HG03460 (cell line): ENCODE measurements around the gene PKD1L1.

Experiments
- ATAC-seq: cut with Tn5 transposase; IDR thresholded peaks from one replicate; pipeline ENCODE4 v1.9.1; 2021; ENCODE audit not compliant: unreplicated experiment

The PKD1L1 gene

DNA sequence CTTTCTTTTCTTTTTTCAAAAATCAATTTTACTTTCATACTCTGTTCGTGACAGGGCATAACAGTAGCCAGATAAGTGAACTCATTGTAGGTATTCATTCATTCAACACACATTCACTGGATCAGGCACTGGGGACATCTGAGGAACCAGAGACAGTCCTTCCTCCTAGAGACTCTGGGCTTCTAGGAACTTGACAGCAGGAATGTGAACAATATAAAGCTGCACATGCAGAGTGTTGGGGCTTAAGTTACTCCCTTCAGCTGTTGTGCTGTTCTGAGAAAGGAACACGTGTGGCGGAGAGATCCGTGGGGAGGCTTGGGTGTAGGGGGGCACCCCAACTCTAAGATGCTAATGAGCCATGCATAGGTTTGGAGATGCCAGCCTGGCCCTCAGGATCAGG is 120.4 kb downstream of the PKD1L1 start:
- no peak for ATAC-seq

DNA sequence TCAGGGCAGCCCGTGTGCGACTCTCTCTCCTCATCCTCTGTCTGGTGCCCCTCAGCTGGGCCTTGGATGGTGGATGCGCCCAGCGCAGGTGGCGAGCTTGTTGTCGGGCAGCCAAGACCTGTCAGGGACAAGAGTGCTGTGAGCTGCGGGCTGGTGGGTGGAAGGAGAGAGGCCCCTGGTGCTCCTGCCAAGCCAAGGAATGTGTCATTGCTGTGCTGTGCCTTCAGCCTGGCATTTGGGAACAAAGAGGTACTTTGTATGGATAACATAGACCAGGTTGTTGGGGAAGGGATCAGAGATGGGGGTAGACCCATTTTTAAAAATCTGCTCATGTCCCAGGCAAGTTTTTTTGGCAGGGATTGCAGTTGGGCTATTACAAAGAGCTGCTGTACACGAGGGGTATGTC is 120.9 kb downstream of the PKD1L1 start:
- no peak for ATAC-seq

DNA sequence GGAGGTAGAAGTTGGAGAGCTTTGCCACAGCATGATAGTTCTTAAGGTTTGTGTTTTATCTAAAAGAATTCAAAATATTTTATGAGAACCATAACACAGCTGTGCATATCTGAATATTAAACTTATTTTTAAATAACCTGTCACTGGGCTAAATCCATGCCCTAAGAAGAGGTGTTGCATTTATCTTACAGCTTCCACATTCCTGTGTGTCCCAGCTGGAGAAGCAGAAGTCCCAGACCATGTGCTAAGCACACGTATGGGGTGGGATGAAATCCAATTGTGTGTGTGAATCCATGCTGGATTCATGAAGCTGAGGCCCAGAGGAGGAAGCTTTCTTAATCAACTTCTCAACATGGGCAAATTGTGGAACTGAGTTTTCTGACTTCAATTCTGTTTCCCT is 121.5 kb downstream of the PKD1L1 start:
- no peak for ATAC-seq

DNA sequence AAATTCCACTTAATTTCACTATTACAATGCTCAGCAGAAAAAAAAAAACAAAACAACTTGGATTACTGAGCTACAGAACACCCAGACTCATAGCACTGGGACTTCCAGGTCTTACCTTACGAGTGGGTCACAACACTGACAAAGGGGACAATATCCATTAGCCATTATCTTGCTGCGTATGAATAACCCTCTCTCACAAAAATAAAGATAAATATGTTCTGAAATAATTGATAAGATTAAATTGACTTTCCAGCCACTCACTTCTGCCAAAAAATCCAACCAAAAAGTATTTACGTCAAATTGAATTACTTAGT is 128.7 kb downstream of the PKD1L1 start:
- no peak for ATAC-seq

DNA sequence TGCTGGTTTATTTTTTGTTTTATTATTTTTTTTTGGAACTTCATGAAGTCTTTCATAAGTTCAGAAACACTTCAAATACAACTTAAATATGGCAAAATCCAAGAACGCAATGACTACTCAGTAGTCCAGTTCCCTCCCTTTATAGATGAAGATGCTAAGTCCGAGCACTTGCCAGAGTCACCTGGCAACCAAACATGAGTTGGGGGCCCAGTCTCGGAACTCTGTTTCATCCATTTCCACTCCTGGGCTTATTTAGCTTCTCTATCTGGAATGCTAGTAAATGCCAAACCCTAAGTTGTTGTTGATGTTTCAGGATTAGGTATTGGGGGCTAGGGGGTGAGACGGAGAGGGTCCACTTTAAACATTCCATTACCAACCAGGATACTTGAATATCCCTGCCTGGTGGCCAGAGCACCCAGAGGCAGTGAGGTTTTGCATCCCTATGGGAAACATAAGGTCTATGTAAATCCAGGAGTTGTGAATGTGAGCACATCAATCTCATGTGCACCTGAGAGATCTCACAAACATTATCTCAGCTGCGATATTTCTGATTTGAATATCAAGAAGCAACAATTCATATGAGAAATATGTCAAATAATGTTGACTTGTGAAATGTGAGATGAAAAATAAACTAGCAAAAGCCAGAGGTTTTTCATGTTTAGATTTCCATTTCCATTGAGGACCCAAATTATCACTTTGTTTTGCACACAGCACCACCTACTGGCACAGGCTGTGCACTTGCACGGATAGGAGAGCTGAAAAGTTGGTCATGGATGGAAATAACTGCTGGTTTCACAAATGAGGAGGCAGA is 129.3 kb downstream of the PKD1L1 start:
- ATAC-seq: no peak

DNA sequence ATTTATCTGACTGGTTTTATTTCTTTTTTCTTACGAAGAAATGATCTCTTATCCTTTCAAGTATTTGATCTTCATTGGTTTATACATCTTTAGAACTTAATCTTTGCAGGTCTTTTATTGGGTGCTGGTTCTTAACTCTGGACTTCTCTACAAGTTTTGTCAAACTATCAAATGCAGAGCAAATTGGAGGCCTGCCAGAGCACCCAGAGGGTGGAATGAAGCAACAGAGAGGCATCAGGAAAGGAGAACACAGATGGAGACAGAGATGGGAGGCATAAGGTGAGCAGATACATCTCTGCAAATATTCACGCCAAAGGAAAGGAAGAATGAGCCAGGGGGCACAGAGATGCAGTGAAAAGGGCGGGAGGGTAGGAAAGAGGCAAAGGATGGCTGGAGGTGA is 130.3 kb downstream of the PKD1L1 start:
- ATAC-seq: no peak

DNA sequence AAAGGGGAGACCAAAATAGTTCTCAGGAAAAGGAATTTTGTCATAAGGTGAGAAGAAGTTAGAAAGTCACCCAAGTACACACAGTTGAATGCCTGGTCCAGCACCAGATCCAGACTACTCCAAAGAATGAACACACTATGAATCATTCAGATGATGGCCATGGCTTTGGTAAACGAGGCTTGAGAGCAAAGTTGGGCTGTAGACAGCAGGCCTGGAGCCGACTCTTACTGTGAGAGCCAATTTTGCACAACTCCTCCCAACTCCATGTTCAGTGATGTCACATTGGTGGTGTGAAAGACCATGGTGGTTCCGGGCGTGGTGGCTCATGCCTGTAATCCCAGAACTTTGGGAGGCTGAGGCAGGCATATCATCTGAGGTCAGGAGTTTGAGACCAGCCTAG is 131.6 kb downstream of the PKD1L1 start:
- no peak for ATAC-seq

DNA sequence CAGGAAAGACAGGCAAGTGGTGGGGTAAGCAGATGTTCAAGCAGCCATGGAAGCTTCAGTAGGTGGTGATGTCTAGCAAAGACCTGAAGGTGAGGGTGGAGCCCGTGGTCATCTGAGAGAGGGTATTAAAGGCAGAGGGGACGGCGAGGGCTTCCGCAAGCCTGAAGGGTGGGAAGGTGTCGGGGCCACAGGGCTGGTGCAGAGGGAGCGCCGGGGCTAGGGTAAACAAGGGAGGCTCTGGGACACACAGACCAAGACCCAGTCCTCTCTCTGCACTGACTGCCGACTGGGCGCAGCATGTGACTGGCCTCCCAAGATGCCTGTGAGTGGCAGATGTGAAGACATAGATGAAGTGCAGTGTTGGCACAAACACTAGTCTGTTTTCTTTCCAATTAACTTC is 132.4 kb downstream of the PKD1L1 start:
- no peak for ATAC-seq

DNA sequence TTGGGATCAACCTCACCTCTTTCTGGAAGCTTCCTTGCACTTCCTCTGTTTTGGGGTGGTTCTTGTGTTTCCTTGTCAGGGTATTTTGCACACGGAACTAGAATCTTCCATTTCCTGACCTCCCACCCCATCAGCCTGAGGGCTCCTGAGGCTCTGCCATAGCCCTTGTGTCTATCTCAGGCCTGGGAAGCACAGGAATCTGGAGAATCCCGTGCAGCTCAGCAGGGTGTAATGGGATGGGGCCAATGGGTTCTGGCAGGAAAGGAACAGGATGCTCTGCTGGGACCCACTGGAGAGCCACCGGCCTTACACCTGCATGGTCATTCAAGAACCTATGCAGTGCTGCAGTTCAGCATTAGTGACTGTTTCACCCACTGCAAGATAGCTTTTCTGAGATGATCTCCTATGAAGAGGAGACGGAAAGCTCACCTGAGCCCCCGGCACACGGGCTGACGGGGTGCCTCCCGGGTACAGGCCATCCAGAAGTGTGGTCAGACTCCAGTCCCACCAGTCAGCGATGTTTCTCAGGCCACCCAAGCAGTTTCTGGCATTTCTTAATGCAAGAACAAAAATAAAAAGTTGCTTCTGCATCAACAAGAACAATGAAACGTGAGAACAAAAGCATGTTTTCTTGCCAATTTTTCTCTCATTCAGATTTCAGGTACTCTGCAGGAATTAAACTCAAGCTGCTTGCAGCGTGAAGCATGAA is 133.2 kb downstream of the PKD1L1 start:
- ATAC-seq: no peak

DNA sequence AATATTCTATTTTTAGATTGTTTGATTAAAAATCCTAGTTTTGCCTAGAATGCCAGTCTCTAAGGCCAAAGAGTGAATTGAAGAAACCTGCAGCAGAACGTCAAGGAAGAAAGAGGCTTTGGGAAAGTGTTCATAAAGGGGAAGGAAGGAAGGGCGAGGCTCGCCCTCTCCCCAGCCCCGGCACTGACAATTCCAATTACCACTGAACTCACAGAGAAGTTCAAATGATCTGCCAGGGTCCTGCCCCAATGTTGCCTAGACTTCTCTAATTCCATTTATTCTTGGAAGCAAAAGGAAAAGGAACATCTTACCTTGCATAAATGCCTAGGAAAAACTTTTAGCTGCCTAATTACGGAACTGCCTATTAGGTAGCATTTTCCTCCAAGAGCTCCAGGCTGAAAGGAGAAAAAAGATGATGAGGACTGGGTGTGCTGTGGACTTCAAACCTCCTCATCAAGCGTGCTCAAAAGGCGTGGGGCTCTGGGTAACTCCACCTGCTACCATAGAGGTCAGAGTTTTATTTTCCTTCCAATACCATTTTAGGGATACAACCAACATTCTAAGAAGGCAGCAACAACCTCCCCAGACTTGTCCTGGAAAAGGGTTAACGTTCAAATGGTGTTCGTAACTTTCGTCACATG is 134.5 kb downstream of the PKD1L1 start:
- ATAC-seq: no peak

DNA sequence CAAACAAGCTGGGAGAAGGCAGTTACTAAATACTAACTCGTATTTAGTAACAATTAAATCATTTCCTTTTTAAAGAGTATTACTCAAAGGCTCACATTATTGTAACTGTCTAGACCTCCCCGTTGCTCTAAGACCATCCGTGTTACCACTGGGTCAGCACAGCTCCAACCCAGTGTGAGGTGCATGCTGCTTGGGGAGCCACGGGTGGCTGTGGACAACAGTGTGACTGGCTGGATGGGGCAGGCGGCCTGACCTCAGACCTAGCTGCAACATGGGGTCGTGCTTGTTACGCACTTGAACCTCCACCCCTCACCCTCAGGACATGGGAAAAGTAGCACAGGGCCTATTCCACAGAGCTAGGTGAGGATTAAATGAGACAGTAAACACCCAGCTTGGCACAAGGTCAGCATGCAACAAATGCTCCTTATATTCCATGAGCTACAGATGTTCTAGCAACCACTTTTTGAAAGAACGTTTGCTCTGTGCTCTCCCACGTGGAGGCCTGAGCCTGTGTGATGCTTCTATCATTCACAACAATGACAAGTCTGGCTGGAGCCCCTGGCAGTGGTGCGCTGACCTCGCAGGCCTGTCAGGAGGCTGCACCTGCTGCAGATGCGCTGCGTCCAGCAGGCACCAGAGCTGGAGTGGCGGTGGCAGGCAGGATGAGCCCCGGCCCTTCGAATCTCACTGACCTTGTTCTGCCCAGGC is 135.7 kb downstream of the PKD1L1 start:
- ATAC-seq: no peak

DNA sequence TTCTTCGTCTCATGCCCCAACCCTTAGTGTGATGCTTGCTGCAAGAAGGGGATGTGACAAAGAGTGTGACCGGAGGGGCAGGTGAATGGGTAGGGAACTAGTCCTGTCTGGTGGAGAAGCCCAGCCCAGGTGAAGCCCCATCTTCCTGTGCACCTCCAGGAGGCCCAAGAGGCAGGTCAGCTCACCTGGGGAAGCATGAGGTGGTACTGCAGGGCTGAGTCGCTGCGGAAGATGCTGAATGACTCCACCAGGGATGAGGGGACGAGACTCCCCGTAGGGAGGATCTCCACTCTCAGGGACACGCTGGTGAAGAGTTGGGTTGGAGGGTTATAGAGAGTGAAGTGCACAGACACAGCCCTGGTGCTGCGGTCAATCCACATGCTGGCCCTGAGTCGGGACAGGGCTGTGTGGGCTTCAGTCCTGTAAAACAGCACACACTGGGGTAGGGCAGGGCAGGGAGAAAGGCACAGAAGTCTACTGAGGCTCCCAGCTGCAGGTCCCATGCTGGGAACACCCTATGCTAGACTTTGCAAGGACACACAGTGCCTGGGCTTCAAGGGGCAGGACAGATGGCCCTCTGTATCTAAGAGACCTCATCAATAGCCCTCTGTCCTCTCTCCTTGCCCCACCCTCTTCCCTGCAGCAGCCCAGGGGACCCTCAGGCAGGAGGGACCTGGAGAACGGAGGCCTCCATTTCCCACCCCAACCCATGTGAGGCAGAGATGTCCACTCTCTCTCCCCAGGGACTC is 136.5 kb downstream of the PKD1L1 start:
- ATAC-seq: no peak

DNA sequence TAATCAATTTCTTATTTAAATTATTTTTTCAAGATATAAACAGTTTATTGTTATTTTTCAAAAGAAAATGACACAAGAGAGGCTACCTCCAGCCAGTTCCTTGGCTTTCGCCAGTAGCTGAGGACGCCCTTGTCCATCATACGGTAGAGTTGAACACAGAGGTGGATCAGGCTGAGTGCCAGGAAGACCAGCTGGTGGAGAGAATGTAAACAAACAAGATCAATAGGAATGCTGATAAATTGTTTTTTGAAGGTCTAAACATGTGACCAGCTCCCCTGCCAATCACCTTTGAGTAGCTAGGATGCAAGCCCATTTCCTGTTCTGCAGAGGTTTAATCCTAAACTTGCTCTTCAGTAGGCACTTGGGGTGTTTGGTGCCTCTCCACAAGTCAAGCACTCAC is 138.9 kb downstream of the PKD1L1 start:
- no peak for ATAC-seq

DNA sequence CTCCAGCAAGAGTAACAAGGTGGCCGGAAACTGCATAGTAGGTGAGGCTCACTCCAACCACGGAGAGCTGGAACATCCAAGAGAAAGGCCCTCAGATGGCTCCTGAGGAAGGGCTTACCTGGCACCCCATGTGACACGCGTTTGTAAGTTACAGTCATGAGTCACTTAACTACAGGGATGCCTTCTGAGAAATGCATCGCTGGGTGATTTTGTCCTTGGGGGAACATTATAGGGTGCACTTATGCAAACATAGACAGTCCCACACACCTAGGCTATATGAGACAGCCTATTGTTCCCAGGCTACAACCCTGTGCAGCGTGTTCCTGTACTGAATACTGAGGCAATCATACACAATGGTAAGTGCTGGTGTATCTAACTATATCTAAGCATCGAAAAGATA is 139.9 kb downstream of the PKD1L1 start:
- no peak for ATAC-seq

DNA sequence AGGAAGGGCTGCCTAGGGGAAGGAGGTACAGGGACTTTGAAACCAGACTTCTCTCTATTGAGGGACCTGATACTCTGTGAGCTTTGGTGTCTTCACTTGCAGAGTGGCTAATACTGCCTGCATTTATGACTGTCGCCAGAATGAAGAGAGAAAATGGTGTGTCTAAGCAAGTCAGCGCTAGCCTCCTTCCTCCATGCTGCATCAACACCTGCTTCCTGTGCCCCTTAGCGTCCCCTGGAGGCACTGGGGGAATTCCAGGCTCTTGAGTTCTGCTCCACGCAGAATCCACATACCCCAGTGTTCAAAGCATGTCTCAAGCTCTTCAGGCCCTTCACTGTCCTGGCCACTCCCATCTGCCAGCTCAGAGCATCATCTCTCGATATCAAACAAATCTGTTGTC is 140.5 kb downstream of the PKD1L1 start:
- no peak for ATAC-seq

DNA sequence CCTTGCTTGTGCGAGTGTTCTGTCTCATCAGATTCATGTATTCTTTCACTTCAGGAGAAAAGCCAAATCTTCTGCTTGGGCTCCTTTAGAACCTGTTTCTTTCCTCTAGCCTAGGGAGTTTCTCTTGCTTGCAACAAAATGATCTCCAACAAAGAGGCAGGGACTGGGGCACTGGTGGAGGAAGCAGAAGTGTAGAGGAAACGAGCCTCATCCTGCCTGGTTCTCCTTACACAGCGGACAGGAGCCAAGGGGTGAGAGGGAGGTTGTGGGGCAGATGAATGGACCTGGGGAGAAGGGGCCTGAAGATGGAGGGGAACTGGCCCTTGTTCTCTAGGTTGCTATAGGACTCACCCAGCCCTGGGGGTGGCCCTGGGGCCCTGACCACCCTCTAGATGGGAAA is 141.1 kb downstream of the PKD1L1 start:
- no peak for ATAC-seq

DNA sequence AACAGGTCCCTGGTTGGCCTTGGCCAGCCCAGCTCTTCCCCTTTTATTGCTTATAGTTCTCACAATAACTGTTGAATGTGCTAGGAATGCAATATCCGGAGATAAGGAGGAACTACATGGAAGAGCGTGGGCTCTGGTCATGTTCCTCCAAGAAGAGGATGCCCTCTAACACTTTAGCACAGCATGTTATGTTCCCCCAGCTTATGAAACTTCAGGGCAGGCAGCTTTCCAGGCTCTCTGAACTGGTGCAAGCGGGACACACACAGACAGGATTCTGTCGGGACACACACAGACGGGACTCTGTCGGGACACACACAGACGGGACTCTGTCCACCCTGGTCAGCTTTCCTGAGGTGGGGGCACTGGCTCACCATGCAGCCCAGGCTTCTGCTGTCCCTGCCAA is 141.6 kb downstream of the PKD1L1 start:
- no peak for ATAC-seq

DNA sequence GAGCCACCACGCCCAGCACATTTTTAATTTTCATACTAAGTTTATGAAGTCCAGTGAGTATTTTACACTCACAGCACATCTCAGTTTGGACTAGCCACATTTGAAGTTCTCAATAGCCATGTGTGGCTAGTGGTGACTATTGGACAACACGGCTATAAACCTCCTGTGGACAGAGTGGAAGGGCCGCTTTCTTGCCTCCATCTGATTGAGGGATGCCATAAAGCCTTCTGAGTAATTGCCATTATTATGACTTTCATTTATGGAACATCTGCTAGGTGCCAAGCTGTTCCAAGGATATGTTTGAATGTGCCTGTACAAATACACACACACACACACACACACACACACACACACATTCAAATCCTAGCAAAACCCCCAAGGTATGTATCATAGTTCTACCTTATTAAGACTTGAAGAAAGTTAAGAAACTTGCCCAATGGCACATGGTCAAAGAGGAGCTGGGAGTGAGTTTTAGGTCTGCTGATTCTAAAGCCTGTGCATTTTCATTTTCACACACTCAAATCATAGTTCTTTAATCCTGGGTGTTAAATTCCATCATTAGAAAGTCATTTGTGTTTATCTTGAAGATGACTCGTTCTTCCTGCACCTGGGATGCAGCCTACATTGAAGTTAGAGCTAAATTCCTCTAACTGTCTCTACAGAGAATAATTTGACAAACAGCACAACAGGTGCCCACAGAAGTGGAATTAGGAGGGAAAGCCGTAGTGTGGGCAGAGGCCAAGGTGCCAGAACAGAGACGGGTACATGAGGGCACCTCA is 143.3 kb downstream of the PKD1L1 start:
- no peak for ATAC-seq

DNA sequence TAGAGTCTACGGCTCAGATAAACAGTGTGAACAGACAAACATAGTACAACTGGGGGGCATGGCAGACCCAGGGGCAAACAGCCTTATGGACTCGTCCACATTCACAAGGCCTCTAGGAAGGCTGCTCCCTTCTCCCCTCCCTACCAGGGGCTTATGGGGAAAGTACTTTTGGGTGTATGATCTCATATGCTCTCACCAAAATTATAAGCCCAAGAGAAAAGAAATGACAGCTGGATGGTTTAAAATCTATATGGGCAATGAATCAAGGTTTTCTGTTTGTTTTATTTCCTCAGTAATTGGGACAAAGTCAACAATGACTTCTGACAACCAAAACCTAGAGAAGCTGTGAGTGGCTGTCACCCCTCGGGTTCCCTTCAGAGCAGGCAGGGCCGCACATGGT is 144.4 kb downstream of the PKD1L1 start:
- no peak for ATAC-seq

DNA sequence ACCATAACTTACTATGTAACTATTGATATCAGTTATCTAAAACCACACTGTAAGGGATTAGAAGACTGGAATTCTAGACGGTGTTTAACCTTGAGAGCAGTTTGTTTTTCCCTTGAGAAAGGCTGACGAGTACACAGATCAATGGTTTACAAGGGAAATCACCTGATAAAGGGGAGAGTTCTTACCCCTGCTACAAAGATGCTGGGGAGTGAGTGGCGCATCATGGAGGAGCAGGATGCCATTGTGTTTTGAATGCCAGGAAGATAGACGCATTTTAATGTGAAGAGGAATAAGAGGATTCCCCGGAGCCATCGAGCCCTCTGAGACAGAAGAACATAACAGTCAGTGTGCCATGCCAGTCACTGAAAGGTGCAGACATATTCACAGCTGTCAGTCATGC is 145.2 kb downstream of the PKD1L1 start:
- no peak for ATAC-seq
